Activated T-cell treated with anti-CD3 and anti-CD28 coated beads, Interleukin-2, amount 50 U/mL, for 24 hours (primary cell): ENCODE measurements around the gene HTR1A.

Experiments used
- DNase-seq: peaks from one replicate; pipeline ENCODE4 v3.0.0-alpha.2; 2020
- H3K27ac Mint-ChIP-seq: 2 replicates; pipeline ENCODE4 v1.8.0; 2020; ENCODE audit warnings: mild to moderate bottlenecking, mixed read lengths
- H3K27me3 Mint-ChIP-seq: 2 replicates; pipeline ENCODE4 v1.8.0; 2020; ENCODE audit warnings: mixed read lengths
- H3K36me3 Mint-ChIP-seq: 2 replicates; pipeline ENCODE4 v1.8.0; 2020; ENCODE audit warnings: low read depth, mixed read lengths
- H3K4me1 Mint-ChIP-seq: 2 replicates; pipeline ENCODE4 v1.8.0; 2020; ENCODE audit warnings: low read depth, mixed read lengths
- H3K4me3 Mint-ChIP-seq: 2 replicates; pipeline ENCODE4 v1.8.0; 2020; ENCODE audit warnings: mild to moderate bottlenecking, moderate library complexity, mixed read lengths
- H3K9me3 Mint-ChIP-seq: 2 replicates; pipeline ENCODE4 v1.8.0; 2020; ENCODE audit warnings: mixed read lengths

Gene HTR1A

GRCh38 chr5:63931836-63932235 lies 30.4 kb downstream of the HTR1A start:
- Mint-ChIP-seq H3K4me1 (no peaks in the 10 kb centered on the region), H3K4me3 (no peak overlapping the region), H3K27me3 (no peaks in the 10 kb centered on the region), H3K9me3 (no peaks in the 10 kb centered on the region), H3K36me3 (no peaks in the 10 kb centered on the region), H3K27ac (no peak overlapping the region)
- DNase-seq = no peak

- Mint-ChIP-seq H3K9me3 (no peaks in the 10 kb centered on the region), H3K4me3 (no peak overlapping the region)
These were observed 33.8 kb downstream of the HTR1A start for GRCh38 chr5:63928451-63928850.

GRCh38 chr5:63923914-63924313 lies 38.3 kb downstream of the HTR1A start:
- H3K9me3 Mint-ChIP-seq = peaks cover 10% of the 10 kb centered on the region
- DNase-seq = no peak
- no peaks in the 10 kb centered on the region for H3K4me1 Mint-ChIP-seq
- no peaks in the 10 kb centered on the region for H3K36me3 Mint-ChIP-seq
- H3K27me3 Mint-ChIP-seq = no peaks in the 10 kb centered on the region
- no peak overlapping the region for H3K27ac Mint-ChIP-seq
- no peak overlapping the region for H3K4me3 Mint-ChIP-seq

More at GRCh38 chr5:63928451-63928850, 33.8 kb downstream of the HTR1A start:
- Mint-ChIP-seq H3K27me3 (no peaks in the 10 kb centered on the region), H3K36me3 (no peaks in the 10 kb centered on the region), H3K4me1 (no peaks in the 10 kb centered on the region), H3K27ac (no peak overlapping the region)
- DNase-seq = no peak

- Mint-ChIP-seq H3K27me3 (no peaks in the 10 kb centered on the region), H3K36me3 (no peaks in the 10 kb centered on the region), H3K4me1 (no peaks in the 10 kb centered on the region), H3K4me3 (no peak overlapping the region), H3K27ac (no peak overlapping the region), H3K9me3 (peaks cover 10% of the 10 kb centered on the region)
- DNase-seq = no peak
These were observed 42.3 kb downstream of the HTR1A start for GRCh38 chr5:63919763-63920478.

- H3K36me3 Mint-ChIP-seq = no peaks in the 10 kb centered on the region
- H3K27me3 Mint-ChIP-seq = no peaks in the 10 kb centered on the region
- DNase-seq = no peak
- H3K27ac Mint-ChIP-seq = no peak overlapping the region
- no peak overlapping the region for H3K4me3 Mint-ChIP-seq
- H3K4me1 Mint-ChIP-seq = no peaks in the 10 kb centered on the region
- H3K9me3 Mint-ChIP-seq = peaks cover 7% of the 10 kb centered on the region
These were observed 45.5 kb downstream of the HTR1A start for GRCh38 chr5:63916786-63917185.

- Mint-ChIP-seq H3K27ac (no peak overlapping the region), H3K9me3 (peaks cover 10% of the 10 kb centered on the region), H3K27me3 (no peaks in the 10 kb centered on the region), H3K4me3 (no peak overlapping the region), H3K4me1 (no peaks in the 10 kb centered on the region), H3K36me3 (no peaks in the 10 kb centered on the region)
- no peak for DNase-seq
These were observed 50.4 kb downstream of the HTR1A start for GRCh38 chr5:63911871-63912270.
